GM18498 (cell line): Measurements from ENCODE around the gene CYP4F22.
"Not testable (repeated sequence)": the region's sequence is repeated elsewhere in the genome, so short reads cannot be mapped to it uniquely, and the experiment has no call there.

Source experiments
- ATAC-seq: cut with Tn5 transposase; IDR thresholded peaks from one replicate; pipeline ENCODE4 v1.9.1; 2021; ENCODE audit warnings: mild to moderate bottlenecking, moderate library complexity; ENCODE audit not compliant: unreplicated experiment

CYP4F22 gene

DNA sequence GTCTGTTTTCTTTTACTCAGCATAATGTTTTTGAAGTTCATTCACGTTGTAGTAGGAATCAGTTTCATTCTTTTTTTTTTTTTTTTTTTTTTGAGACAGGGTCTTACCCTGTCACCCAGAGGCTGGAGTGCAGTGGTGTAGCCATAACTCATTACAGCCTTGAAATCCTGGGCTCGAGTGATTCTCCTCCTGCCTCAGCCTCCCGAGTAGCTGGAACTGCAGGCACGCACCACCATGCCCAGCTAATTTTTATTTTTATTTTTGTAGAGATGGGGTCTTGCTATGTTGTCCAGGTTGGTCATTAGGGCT lies 25.2 kb downstream of the CYP4F22 start:
- not testable (repeated sequence) for ATAC-seq

DNA sequence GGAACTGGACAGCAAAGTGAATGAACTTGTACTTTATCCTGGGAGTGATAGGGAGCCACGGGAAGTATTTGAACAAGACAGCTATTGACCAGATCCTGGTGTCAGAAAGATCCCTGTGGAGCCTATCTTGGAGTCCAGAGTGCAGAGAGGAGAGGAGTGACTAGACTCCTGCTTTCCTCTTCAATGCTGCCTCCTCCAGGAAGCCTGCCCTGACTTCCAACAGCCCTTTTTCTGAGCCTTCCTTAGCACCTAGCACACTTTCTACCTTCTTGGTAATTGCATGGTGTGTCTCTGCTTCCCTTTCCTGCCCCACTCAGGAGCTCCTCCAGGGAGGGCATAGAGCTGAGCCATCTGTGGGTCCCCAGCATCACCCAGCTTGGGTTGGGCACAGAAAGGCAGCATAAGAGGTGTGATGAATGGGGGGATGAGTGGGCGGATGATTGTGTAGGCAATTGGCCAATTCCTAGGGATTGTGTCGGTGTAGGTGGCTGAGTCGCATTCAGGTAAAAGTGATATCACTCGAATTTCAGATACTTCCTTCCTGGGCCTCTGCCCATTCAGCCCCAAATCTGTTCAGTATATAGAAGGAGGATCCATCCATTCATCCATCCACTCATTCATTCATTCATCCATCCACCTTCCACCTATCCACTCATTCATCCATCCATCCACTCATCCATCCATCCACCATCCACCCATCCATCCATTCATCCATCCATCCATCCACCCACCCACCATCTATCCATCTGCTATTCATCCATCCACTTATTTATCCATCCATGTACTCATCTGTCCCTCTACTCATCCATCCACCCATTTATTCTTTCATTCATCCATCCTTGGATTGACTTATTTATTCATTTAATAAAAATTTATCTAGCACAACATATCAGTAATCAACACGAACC lies 26.9 kb downstream of the CYP4F22 start:
- no peak for ATAC-seq

DNA sequence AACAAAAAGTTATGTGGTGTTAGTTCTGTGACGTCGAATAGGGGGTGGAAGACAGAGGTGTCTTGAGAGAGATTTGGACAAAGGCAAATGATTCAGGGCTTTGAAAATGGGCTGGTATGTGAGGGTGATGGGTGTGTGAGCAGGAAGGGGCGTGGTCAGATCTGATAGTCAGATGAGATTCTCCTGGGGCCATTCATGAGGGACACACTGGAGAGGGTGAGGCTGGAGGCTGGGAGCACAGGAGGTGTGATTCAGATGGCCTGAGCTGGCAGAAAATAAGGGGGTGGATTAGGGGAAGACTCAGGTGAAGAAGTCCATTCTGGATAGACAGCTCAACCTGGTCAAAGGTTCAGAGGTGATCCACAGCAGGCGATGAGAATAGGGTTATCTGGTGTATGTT lies 28.0 kb downstream of the CYP4F22 start:
- ATAC-seq = no peak

GRCh38 chr19:15538774-15539173 lies 30.4 kb downstream of the CYP4F22 start:
- ATAC-seq = no peak

- no peak for ATAC-seq
These were observed 31.3 kb downstream of the CYP4F22 start for GRCh38 chr19:15539638-15540037.

DNA sequence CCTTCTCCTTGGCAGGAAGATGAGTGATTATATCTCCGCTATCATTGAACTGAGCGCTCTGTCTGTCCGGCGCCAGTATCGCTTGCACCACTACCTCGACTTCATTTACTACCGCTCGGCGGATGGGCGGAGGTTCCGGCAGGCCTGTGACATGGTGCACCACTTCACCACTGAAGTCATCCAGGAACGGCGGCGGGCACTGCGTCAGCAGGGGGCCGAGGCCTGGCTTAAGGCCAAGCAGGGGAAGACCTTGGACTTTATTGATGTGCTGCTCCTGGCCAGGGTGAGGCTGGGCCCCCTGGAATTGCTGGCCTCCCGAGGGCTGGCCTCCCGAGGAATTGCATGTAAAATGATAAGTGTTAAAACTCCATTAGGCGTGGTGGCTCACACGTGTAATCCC lies 32.1 kb downstream of the CYP4F22 start:
- ATAC-seq = no peak

DNA sequence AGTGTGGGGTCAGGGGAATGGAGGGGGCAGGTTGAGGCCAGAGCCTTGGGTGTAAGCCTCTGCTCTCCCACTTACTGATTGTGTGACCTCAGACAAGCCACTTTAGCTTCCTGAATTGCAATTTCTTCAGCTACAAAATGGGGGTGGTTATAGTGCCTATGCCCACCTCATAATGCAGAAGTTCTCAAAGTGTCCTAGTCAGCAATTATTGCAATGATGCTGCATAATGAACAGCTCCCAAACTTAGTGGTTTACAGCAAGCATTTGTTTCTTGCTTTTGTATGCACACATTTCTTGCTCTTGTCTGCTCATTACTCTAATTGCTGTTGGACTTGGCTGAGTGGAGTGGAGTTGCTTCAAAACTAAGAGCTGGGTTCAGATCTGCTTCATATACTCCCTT lies 36.0 kb downstream of the CYP4F22 start:
- ATAC-seq = no peak

DNA sequence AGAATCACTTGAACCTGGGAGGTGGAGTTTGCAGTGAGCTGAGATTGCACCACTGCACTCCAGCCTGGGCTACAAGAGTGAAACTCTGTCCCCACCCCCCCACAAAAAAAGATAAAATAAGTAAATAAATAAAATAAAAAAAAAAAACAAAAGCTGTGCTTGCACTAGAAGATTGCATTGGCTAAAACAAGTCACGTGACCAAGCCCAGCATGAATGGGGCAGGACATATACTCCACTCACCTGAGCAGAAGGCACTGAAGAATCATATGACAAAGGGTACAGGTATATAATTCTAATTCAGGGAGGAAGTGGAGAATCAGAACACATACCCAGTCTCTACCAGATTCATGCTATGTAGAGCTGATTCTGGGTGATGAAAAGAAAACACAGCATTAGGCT lies 36.6 kb downstream of the CYP4F22 start:
- ATAC-seq = no peak

- no peak for ATAC-seq
These were observed 40.3 kb downstream of the CYP4F22 start for GRCh38 chr19:15548648-15549047.

- no peak for ATAC-seq
These were observed 41.3 kb downstream of the CYP4F22 start for GRCh38 chr19:15549581-15549980.

GRCh38 chr19:15550273-15550672 lies 41.9 kb downstream of the CYP4F22 start:
- no peak for ATAC-seq

- ATAC-seq = no peak
These were observed 42.6 kb downstream of the CYP4F22 start for GRCh38 chr19:15550929-15551292.

GRCh38 chr19:15551293-15552004 lies 43.1 kb downstream of the CYP4F22 start:
- no peak for ATAC-seq

DNA sequence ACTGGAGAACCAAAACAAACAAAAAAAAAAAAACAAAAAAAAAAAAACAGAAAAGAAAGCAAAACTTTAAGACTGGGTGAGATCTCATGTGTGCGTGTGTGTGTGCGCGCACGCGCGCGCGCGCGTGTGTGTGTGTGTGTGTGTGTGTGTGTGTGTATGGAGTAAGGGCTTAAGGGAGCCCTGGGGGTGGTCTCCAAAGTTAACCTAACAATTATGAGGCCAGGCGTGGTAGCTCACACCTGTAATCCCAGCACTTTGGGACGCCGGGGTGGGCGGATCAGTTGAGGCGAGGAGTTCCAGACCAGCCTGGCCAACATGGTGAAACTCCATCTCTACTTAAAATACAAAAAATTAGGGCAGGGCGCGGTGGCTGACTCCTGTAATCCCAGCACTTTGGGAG lies 46.7 kb downstream of the CYP4F22 start:
- no peak for ATAC-seq

DNA sequence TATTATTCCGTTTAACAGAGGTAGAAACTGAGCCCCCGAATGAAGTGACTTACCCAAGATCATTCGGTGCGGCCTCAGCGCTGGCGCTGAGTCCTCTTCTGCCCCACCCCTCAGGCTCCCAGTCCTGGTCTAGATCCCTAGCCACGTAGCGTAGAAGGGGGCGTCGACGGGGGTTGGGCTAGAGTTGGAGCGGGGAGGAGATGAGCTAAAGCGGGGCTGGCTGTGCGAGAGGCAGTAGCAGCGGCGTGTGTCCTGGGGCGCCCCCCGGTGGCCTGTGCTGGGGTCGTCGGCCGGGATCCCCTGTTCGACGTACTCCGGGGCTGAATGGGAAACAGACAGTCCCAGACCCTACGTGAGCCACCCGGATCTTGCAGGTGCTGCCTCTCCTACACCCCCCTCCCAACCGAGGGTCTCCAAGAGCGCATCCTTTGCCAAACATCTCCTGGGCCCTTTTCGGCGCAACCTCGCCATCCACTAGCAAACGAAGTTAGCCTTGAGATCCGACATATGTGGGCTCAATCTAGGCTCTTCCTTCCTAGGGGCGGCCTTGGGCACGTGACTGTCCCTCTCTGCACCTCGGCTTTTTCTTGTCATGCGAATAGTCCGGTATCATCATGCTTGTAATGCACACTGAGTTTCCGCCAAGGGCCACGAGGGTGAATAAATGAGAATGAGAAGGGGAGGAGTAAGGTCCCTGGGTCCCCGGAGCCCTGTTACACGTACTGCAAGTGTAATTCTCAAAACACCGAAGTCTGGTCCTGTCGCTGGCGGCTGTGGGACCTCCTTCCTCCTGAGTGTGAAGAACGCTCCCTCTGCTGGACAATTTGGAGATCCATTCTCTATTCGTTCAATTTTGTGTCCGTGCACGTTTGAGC lies 47.7 kb downstream of the CYP4F22 start:
- peak; percentile 74 for ATAC-seq

DNA sequence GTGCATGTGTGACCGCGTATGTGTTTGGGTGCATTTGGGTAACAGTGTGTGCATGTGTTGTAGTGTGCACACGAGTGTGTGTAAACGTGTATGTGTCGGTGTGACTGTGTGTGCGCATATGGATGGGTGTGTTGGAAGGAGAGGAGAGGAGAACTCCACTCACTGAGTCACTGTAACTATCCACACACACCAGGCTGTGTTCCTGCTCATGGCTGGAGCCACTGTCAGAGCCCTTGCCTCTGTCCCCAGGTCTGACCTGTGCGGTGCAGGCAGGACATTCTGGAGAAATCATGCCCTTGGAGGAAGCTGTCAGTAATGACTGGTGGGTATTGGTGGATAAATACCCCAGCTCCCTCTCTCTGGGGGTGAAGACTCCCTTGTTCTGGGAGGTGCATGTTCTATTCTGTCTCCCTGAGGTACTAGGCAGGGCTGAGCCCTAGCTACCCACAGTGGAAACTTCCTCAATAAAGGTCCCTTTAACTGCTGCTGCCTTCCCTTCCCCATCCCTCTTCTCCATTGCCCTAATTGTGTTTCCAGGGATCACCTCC lies 48.4 kb downstream of the CYP4F22 start:
- no peak for ATAC-seq

GRCh38 chr19:15557223-15557622 lies 48.9 kb downstream of the CYP4F22 start:
- ATAC-seq = no peak

DNA sequence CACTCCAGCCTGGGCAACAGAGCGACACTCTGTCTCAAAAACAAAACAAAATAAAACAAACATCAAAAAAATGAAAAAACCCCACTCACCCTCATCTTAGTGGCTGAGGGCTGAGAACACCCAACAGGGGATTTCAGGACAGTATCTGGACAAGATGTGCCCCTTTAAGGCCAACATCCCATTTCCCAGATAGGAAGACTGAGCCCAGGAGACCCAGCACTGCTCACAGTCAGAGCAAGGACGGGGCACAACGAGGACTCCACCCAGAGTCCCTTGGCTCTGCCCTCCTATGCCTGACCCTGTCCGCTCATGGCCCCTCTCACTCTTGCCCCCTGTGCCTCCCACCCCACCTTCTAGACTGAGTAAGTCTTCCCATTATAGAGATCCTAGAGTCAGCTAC lies 53.8 kb downstream of the CYP4F22 start:
- no peak for ATAC-seq

DNA sequence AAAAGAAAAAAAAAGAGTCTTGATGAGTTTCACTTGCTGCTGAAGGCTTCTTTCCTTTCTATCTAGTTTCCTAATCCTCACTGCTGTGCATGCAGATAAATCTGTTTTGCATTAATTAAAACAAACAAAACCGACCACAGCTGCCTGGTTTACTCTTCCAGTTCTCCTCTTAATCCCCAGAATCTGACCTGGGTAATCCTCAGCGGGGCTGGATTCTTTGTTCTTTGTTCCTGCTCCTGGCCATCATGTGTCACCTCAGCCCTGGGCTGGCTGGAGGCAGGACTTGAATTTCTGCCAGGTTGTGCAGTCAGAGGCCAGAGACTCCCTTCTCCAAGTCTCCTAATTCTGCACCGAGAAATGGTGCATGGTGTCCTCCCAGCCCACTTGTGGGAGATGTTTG lies 54.5 kb downstream of the CYP4F22 start:
- ATAC-seq = no peak

GRCh38 chr19:15563325-15563794 lies 55.0 kb downstream of the CYP4F22 start:
- ATAC-seq = no peak

DNA sequence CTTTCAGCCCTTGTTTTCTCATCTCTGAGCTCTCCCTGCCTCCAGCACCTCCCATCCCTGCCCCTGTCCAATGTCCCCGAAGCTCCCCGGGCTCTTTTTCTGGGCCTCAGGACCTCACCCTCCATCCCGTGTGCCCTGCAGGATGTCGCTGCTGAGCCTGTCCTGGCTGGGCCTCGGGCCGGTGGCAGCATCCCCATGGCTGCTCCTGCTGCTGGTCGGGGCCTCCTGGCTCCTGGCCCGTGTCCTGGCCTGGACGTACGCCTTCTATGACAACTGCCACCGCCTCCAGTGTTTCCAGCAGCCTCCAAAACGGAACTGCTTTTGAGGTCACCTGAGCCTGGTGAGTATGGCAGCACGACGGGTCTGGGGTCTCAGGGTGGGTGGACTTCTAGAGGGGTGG lies 55.6 kb downstream of the CYP4F22 start:
- no peak for ATAC-seq
